ENCODE data around the gene CXCR6.

GRCh38 chr3:45986303-45986982 is 43.2 kb downstream of the CXCR6 start:
- TF ChIP-seq, protein P1, sequence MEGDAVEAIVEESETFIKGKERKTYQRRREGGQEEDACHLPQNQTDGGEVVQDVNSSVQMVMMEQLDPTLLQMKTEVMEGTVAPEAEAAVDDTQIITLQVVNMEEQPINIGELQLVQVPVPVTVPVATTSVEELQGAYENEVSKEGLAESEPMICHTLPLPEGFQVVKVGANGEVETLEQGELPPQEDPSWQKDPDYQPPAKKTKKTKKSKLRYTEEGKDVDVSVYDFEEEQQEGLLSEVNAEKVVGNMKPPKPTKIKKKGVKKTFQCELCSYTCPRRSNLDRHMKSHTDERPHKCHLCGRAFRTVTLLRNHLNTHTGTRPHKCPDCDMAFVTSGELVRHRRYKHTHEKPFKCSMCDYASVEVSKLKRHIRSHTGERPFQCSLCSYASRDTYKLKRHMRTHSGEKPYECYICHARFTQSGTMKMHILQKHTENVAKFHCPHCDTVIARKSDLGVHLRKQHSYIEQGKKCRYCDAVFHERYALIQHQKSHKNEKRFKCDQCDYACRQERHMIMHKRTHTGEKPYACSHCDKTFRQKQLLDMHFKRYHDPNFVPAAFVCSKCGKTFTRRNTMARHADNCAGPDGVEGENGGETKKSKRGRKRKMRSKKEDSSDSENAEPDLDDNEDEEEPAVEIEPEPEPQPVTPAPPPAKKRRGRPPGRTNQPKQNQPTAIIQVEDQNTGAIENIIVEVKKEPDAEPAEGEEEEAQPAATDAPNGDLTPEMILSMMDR (IDR thresholded peaks at IDR 0.05; ENCODE audit: borderline replicate concordance, extremely low read depth, low read length, poor library complexity, severe bottlenecking), result no peak
- TF ChIP-seq EZH2 (IDR thresholded peaks at IDR 0.05; ENCODE audit: borderline replicate concordance, low read depth, low read length, severe bottlenecking), result no peak

Data from DND-41 (cell line).